BE2C (cell line): Measurements from ENCODE around the gene TMIE.

Experiments
- DNase-seq: peaks from one replicate; pipeline ENCODE4 v3.0.0-alpha.2; 2020
- H3K27me3 ChIP-seq: fragments of 250-450 bp; sonication (Bioruptor Pico); 2 replicates; pipeline ENCODE4 v1.5.1; 2020; ENCODE audit warnings: mild to moderate bottlenecking
- H3K36me3 ChIP-seq: fragments of 250-450 bp; sonication (Bioruptor Pico); 2 replicates; pipeline ENCODE4 v1.5.1; 2020; ENCODE audit warnings: mild to moderate bottlenecking
- H3K4me1 ChIP-seq: fragments of 250-450 bp; sonication (Bioruptor Pico); 2 replicates; pipeline ENCODE4 v1.5.1; 2020
- H3K4me3 ChIP-seq: 2 replicates; pipeline ENCODE4 v1.5.1; 2011; ENCODE audit warnings: low read depth, low read length
- H3K9me3 ChIP-seq: fragments of 250-450 bp; sonication (Bioruptor Pico); 2 replicates; pipeline ENCODE4 v1.5.1; 2020
- TF ChIP-seq, protein P1 (sequence below): IDR thresholded peaks from 2 replicates; pipeline ENCODE4 v1.5.1; 2012; ENCODE audit warnings: mild to moderate bottlenecking, low read depth, low read length

The TMIE gene

DNA sequence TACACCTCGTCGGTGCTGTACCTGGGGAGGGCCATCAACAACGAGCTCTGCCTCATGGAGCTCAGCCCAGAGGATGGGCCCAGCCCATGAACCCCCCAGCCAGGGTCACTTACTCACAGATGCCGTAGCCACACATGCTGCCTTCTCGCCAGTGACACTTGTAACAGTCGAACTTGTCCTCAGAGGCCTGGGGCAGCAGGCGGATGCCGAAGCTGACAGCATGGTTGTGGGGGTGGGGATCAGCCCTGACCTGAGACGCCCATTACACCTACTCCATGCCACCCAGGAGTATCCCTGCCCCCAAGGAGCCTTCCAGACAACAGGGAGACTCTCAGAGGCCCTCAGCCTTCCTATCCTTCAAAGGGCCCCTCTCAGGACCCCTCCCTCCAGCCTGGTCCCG is 19.8 kb upstream of the TMIE start:
- Histone ChIP-seq H3K4me3 (no peak overlapping the region), H3K27me3 (no peaks in the 10 kb centered on the region), H3K36me3 (no peaks in the 10 kb centered on the region), H3K9me3 (no peaks in the 10 kb centered on the region), H3K4me1 (no peaks in the 10 kb centered on the region)
- DNase-seq = no peak
- TF ChIP-seq, protein P1, sequence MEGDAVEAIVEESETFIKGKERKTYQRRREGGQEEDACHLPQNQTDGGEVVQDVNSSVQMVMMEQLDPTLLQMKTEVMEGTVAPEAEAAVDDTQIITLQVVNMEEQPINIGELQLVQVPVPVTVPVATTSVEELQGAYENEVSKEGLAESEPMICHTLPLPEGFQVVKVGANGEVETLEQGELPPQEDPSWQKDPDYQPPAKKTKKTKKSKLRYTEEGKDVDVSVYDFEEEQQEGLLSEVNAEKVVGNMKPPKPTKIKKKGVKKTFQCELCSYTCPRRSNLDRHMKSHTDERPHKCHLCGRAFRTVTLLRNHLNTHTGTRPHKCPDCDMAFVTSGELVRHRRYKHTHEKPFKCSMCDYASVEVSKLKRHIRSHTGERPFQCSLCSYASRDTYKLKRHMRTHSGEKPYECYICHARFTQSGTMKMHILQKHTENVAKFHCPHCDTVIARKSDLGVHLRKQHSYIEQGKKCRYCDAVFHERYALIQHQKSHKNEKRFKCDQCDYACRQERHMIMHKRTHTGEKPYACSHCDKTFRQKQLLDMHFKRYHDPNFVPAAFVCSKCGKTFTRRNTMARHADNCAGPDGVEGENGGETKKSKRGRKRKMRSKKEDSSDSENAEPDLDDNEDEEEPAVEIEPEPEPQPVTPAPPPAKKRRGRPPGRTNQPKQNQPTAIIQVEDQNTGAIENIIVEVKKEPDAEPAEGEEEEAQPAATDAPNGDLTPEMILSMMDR = no peak

DNA sequence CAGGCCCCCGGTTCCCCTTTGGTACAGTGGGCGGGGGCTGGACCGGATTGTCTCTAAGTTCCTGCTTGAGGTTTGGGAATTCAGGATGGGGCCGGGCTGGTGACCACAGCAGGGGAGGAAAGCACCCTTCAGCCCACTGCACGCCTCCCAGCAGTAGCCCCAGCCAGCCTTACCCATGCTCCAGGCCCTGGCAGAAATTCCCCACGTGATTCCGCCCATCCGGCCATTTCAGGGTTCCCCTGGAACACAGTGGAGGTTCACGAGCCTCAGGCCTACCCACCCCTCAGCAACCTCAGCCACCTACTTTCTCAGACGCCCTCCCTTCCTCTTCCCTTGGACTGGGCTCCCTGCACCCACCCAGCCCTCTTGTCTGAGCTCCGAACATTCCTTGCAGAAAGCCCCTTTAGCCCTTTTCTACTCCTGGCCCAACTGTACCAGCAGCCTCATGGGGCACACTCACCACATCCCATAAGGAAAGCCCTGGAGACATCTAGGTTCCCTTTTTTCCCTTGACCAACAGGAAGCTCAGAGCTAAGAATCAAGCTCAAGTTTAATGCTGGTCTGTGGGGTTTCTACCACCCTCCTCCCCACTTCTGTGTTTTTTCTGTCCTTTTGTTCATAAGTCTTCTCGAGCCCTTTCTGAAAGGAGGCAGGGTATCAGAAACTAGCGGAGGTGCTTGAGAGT is 19.2 kb upstream of the TMIE start:
- Histone ChIP-seq H3K36me3 (no peaks in the 10 kb centered on the region), H3K9me3 (no peaks in the 10 kb centered on the region), H3K4me1 (no peaks in the 10 kb centered on the region), H3K27me3 (no peaks in the 10 kb centered on the region), H3K4me3 (no peak overlapping the region)
- no peak for DNase-seq
- TF ChIP-seq, protein P1 = no peak

DNA sequence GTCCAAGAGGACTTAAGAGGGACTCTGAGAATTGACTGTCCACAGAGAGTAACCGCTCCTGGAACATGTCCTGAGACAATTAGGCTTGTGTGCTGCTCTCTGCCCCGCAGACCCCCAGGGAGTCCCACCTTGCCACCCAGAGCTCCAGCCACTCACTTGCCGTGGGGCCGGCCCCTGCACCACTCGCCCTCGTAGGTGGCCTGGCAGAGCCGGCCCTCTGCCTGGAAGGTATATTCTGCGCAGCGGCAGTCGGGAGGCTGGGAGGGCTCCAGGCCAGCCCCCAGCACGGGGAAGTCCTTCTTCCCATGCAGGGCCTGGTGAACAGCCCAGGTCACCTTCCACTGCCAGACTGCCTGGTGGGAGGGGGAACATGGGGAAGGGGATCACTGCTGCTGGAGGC is 18.2 kb upstream of the TMIE start:
- Histone ChIP-seq H3K9me3 (no peaks in the 10 kb centered on the region), H3K4me1 (no peaks in the 10 kb centered on the region), H3K4me3 (no peak overlapping the region), H3K27me3 (no peaks in the 10 kb centered on the region), H3K36me3 (no peaks in the 10 kb centered on the region)
- no peak for DNase-seq
- TF ChIP-seq, protein P1 = no peak

DNA sequence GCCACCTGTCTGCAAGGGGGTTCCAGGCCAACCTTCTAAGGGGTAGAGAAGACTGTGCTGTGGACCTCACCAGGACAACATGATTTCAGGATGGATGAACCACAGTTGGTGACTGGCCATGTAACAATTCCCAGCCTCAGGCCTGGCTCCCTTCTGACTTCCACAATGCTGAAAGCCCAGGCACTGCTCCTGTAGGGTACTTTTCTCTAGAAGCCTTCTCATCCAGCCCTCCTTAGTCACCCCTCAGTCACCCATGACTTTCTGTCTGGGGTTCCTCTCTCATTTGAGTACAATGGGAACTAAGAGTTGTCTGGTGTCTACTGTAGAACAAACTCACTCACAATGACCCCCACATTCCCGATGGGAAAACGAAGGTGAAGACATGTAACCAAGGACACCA is 16.3 kb upstream of the TMIE start:
- H3K36me3 ChIP-seq = no peaks in the 10 kb centered on the region
- no peak for DNase-seq
- H3K4me1 ChIP-seq = no peaks in the 10 kb centered on the region
- H3K4me3 ChIP-seq = no peak overlapping the region
- TF ChIP-seq, protein P1 = no peak
- H3K27me3 ChIP-seq = no peaks in the 10 kb centered on the region
- no peaks in the 10 kb centered on the region for H3K9me3 ChIP-seq

DNA sequence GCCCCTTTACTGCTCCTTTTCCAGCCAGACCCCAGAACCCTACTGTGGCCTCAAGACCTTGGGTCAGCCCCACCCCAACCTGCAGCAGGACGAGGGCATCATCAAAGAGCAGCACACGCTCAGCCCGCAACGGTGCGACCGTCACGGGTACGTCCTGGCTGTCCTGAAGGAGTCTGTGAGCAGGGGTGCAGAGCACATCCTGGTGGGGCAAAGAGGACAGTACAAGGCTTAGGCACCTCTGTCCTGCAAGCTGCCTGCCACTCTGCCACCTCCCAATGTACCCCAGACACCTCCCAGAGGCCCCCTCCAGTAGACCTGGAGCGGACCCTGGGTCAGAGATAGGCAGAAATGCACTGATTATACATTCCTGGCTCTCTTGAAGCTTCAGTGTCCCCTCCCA is 15.7 kb upstream of the TMIE start:
- no peak for DNase-seq
- Histone ChIP-seq H3K4me1 (no peaks in the 10 kb centered on the region), H3K4me3 (no peak overlapping the region), H3K36me3 (no peaks in the 10 kb centered on the region), H3K27me3 (no peaks in the 10 kb centered on the region), H3K9me3 (no peaks in the 10 kb centered on the region)
- TF ChIP-seq, protein P1 = no peak

DNA sequence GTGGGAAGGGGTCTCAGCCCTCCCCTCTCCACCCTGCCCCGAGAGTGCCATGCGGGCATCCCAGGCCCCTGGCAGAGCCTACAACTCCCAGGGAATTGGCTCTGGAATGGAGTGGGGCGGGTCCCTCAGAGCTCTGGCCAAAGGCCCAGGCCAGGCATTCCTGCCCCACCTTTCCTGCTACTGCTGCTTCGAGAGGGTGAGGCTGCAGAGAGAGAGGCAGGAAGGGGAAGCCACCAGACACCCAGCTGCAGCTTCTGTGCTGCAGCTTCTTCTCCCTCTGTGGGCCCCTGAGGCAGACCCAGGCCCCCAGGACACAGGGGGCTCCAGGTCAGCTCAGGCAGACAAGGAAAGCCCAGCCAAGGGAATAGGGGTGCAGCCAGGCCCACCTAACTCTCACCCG is 10.4 kb upstream of the TMIE start:
- no peaks in the 10 kb centered on the region for H3K27me3 ChIP-seq
- no peaks in the 10 kb centered on the region for H3K9me3 ChIP-seq
- no peaks in the 10 kb centered on the region for H3K36me3 ChIP-seq
- TF ChIP-seq, protein P1 = no peak
- DNase-seq = no peak
- no peaks in the 10 kb centered on the region for H3K4me1 ChIP-seq
- no peak overlapping the region for H3K4me3 ChIP-seq
